HCT116 (cell line): ENCODE results near the gene KHK. TPM values are rescaled to one million over a fixed set of nuclear protein-coding genes. Genes with fewer than 3 reads are reported as not detected.

Experiments used
- ATAC-seq: fragments of 200-7000 bp; cut with Tn5 transposase; 2 replicates; pipeline ENCODE4 v1.9.1; 2020; ENCODE audit warnings: mild to moderate bottlenecking, moderate library complexity
- BruUV-seq: library from RNA; stranded (reverse); fragments of 400-500 nt; replicated peaks from 2 replicates; lab custom pipeline; 2021; lab: Mats Ljungman, UMichigan
- CTCF ChIA-PET: fragments of 300-600 bp; sonication (Branson Sonifier 250); formaldehyde crosslinking; loops from one replicate; lab custom pipeline; 2021; ENCODE audit warnings: antibody characterized with exemption; lab: Charles Lee
- POLR2A ChIA-PET: fragments of 300-600, 350-600 bp; sonication (Branson Sonifier 250); formaldehyde crosslinking; loops from one replicate; lab custom pipeline; 2021; ENCODE audit warnings: antibody characterized with exemption; lab: Charles Lee
- RAD21 ChIA-PET, 2 experiments: fragments of 300-600 bp; sonication (Branson Sonifier 250); formaldehyde crosslinking; loops; one replicate each; lab custom pipeline; 2023; ENCODE audit warnings: low total read pairs in 2 of 2; ENCODE audit not compliant: uncharacterized antibody in 2 of 2, unreplicated experiment in 2 of 2, low non-redundant PET in 1 of 2; lab: Charles Lee
- DNase-seq: peaks from one replicate; pipeline ENCODE4 v3.0.0-alpha.2; 2010; ENCODE audit warnings: low read depth, low spot score
- H2AFZ ChIP-seq: fragments of 200-600 bp; shearing (Covaris generic), sonication (generic); 2 replicates; pipeline ENCODE4 v1.6.1; 2017; ENCODE audit warnings: low read depth, mixed run types, mixed read lengths, antibody characterized with exemption, low read length; ENCODE audit not compliant: poor library complexity, severe bottlenecking
- H3K27ac ChIP-seq: 2 replicates; pipeline ENCODE4 v1.5.1; 2012; ENCODE audit warnings: low read depth, low read length
- H3K27me3 ChIP-seq: fragments of 200-600 bp; sonication (generic); 2 replicates; pipeline ENCODE4 v1.6.1; 2016; ENCODE audit warnings: mixed run types, low read length, mixed read lengths; ENCODE audit not compliant: insufficient read depth
- H3K36me3 ChIP-seq, 2 experiments: fragments of 200-500 bp in 1 of 2; fragments of 200-600 bp in 1 of 2; sonication (Bioruptor generic) in 1 of 2; sonication (generic) in 1 of 2; 2 replicates each; pipeline versions ENCODE4 v1.5.1 to v1.6.1; 2014 to 2016; ENCODE audit warnings: low read length in 2 of 2, inconsistent platforms in 1 of 2, mixed read lengths in 1 of 2, mixed run types in 1 of 2; ENCODE audit not compliant: insufficient read depth in 2 of 2, control insufficient read depth in 1 of 2
- H3K4me1 ChIP-seq, 2 experiments: fragments of 200-600 bp in 1 of 2; sonication (generic) in 1 of 2; 2 replicates each; pipeline versions ENCODE4 v1.5.1 to v1.6.1; 2012 to 2017; ENCODE audit warnings: low read length in 2 of 2, inconsistent platforms in 1 of 2, mild to moderate bottlenecking in 1 of 2, mixed read lengths in 1 of 2, mixed run types in 1 of 2, moderate library complexity in 1 of 2; ENCODE audit not compliant: insufficient read depth in 2 of 2, control insufficient read depth in 1 of 2
- H3K4me2 ChIP-seq: fragments of 200-600 bp; sonication (generic); 2 replicates; pipeline ENCODE4 v1.6.1; 2017; ENCODE audit warnings: mixed run types, low read length, mixed read lengths
- H3K4me3 ChIP-seq, 2 experiments: fragments of 200-600 bp in 1 of 2; sonication (generic) in 1 of 2; replicated peaks in 1 of 2; 2 replicates each; pipeline ENCODE4 v1.5.1; 2011 to 2016; ENCODE audit warnings: low read length in 2 of 2, control low read depth in 1 of 2, low read depth in 1 of 2, mild to moderate bottlenecking in 1 of 2, mixed read lengths in 1 of 2, mixed run types in 1 of 2
- H3K79me2 ChIP-seq: fragments of 200-600 bp; sonication (generic); 2 replicates; pipeline ENCODE4 v1.6.1; 2017; ENCODE audit warnings: mild to moderate bottlenecking, mixed run types, low read length, moderate library complexity, mixed read lengths; ENCODE audit not compliant: insufficient read depth
- H3K9ac ChIP-seq: fragments of 200-600 bp; sonication (generic); 2 replicates; pipeline ENCODE4 v1.6.1; 2016; ENCODE audit warnings: low read length, mixed read lengths
- H3K9me2 ChIP-seq: fragments of 200-600 bp; sonication (generic), shearing (Covaris generic); 2 replicates; pipeline ENCODE4 v1.6.1; 2017; ENCODE audit warnings: mixed run types, mild to moderate bottlenecking, moderate library complexity; ENCODE audit not compliant: insufficient read depth
- H3K9me3 ChIP-seq, 2 experiments: fragments of 200-500 bp in 1 of 2; fragments of 200-600 bp in 1 of 2; sonication (Bioruptor generic) in 1 of 2; sonication (generic) in 1 of 2; 2 replicates each; pipeline ENCODE4 v1.6.1; 2014 to 2017; ENCODE audit warnings: low read length in 2 of 2, mixed read lengths in 2 of 2, inconsistent platforms in 1 of 2, low read depth in 1 of 2, mild to moderate bottlenecking in 1 of 2, mixed run types in 1 of 2, moderate library complexity in 1 of 2; ENCODE audit not compliant: control insufficient read depth in 1 of 2, insufficient read depth in 1 of 2
- H4K20me1 ChIP-seq: fragments of 200-600 bp; sonication (generic), shearing (Covaris generic); 2 replicates; pipeline ENCODE4 v1.6.1; 2017; ENCODE audit warnings: mixed run types, mild to moderate bottlenecking, moderate library complexity; ENCODE audit not compliant: insufficient read depth
- CTCF ChIP-seq, 3 experiments: fragments of 200-600 bp in 1 of 3; sonication (generic) in 1 of 3; IDR thresholded peaks in 2 of 3; conservative IDR thresholded peaks in 1 of 3; 2 replicates each; pipeline ENCODE4 v1.5.1; 2012 to 2017; ENCODE audit warnings: low read depth in 2 of 3, low read length in 2 of 3, antibody characterized with exemption in 1 of 3, borderline replicate concordance in 1 of 3, control low read depth in 1 of 3, mild to moderate bottlenecking in 1 of 3, mixed read lengths in 1 of 3, mixed run types in 1 of 3, moderate library complexity in 1 of 3; ENCODE audit not compliant: insufficient read depth in 1 of 3
- EGR1 ChIP-seq: IDR thresholded peaks from 2 replicates; pipeline ENCODE4 v1.6.1; 2012; ENCODE audit warnings: low read depth
- ELF1 ChIP-seq: IDR thresholded peaks from 2 replicates; pipeline ENCODE4 v1.6.1; 2012; ENCODE audit warnings: low read depth, borderline replicate concordance
- POLR2A ChIP-seq: IDR thresholded peaks from 2 replicates; pipeline ENCODE4 v1.7.0; 2011; ENCODE audit warnings: borderline replicate concordance; ENCODE audit not compliant: insufficient read depth, insufficient read length; ENCODE audit errors: extremely low read depth
- POLR2AphosphoS5 ChIP-seq: IDR thresholded peaks from 2 replicates; pipeline ENCODE4 v1.6.1; 2011; ENCODE audit warnings: mild to moderate bottlenecking, low read depth, low read length, moderate library complexity
- RAD21 ChIP-seq: IDR thresholded peaks from 2 replicates; pipeline ENCODE4 v1.6.1; 2012; ENCODE audit warnings: low read depth, mild to moderate bottlenecking
- SIN3A ChIP-seq: IDR thresholded peaks from 2 replicates; pipeline ENCODE4 v1.6.1; 2012; ENCODE audit warnings: low read depth
- SP1 ChIP-seq: IDR thresholded peaks from 2 replicates; pipeline ENCODE4 v1.6.1; 2012; ENCODE audit warnings: low read depth
- TCF7L2 ChIP-seq: IDR thresholded peaks from 2 replicates; pipeline ENCODE4 v1.7.0; 2011; ENCODE audit warnings: borderline replicate concordance, inconsistent platforms; ENCODE audit not compliant: insufficient read depth, insufficient read length; ENCODE audit errors: extremely low read depth
- YY1 ChIP-seq: IDR thresholded peaks from 2 replicates; pipeline ENCODE4 v1.6.1; 2011; ENCODE audit warnings: low read length, low read depth, moderate library complexity, mild to moderate bottlenecking; ENCODE audit not compliant: insufficient replicate concordance; ENCODE audit errors: extremely low read depth
- ZBTB33 ChIP-seq: IDR thresholded peaks from 2 replicates; pipeline ENCODE4 v1.6.1; 2011; ENCODE audit warnings: mild to moderate bottlenecking, low read length, moderate library complexity; ENCODE audit not compliant: insufficient replicate concordance; ENCODE audit errors: extremely low read depth
- ZFX ChIP-seq: fragments of 450-650 bp; IDR thresholded peaks from 2 replicates; pipeline ENCODE4 v1.6.1; 2017
- intact Hi-C: fragments of 100-400 bp; cut with micrococcal nuclease; formaldehyde crosslinking; loops from 2 replicates; pipeline ENCODE4 v1.10.0; 2022
- total RNA-seq: library from RNA; stranded (reverse); gene quantifications from one replicate; pipeline ENCODE4 v1.2.1, GENCODE V29; 2021; ENCODE audit not compliant: unreplicated experiment

The KHK gene
- total RNA-seq, 1 experiment from 2014 or later, result 6.7 TPM

- peak overlapping the region; percentile 62 for H3K27ac ChIP-seq
Measured at GRCh38 chr2:27070653-27071276, 15.8 kb upstream of the KHK start.

GRCh38 chr2:27071277-27071989, 15.1 kb upstream of the KHK start, which contains the start of gene OST4:
TSS of gene OST4 (minus strand) at chr2:27071654.
- Histone ChIP-seq H3K9ac (peak within 1 kb of the TSS; percentile 89), H3K4me1 (peaks cover 7 to 18% of the 10 kb centered on the region in 2 experiments), H3K4me2 (peak within 1 kb of the TSS; percentile 89), H4K20me1 (no peaks in the 10 kb centered on the region), H3K27me3 (no peaks in the 10 kb centered on the region), H3K79me2 (peaks cover 33% of the 10 kb centered on the region), H3K9me2 (no peaks in the 10 kb centered on the region), H3K27ac (peak within 1 kb of the TSS; percentile 62), H2AFZ (no peak within 1 kb of the TSS), H3K36me3 (peaks cover 13 to 16% of the 10 kb centered on the region in 2 experiments; a peak in 2 of 4 replicates), H3K9me3 (no peaks in the 10 kb centered on the region), H3K4me3 (peak within 1 kb of the TSS; percentile 98 to 99)
- DNase-seq, result peak; percentile 83
- intact Hi-C loops, result no loop called here
- ATAC-seq, result peak; percentile 96
- ChIA-PET RAD21 (no interaction called here), POLR2A (interaction anchor here (1.2 to 1.4 kb wide), 3 partner anchors 8 to 20 kb away, joined by 3 to 6 read pairs (median 5); partner anchors contain the start of gene AGBL5), CTCF (interaction anchor here (0.8 to 1.3 kb wide), 7 partner anchors 10 to 222 kb away, joined by 3 to 7 read pairs (median 3); partner anchors contain the start of genes AGBL5 and KHK)
- BruUV-seq, result no TSS peak
- TF ChIP-seq ZFX, result peak; percentile 55; the same call in 1 of the 2 replicates
- TF ChIP-seq RAD21, result no peak
- TF ChIP-seq SP1, result peak; percentile 41; the same call in 1 of the 2 replicates
- TF ChIP-seq EGR1, result no peak
- TF ChIP-seq SIN3A, result peak; percentile 70
- peak; percentile 98 for TF ChIP-seq POLR2AphosphoS5
- peak; percentile 86 for TF ChIP-seq POLR2A
- no peak for TF ChIP-seq CTCF (IDR thresholded peaks at IDR 0.05 in 2 of 3, conservative IDR thresholded peaks at IDR 0.05 in 1 of 3; ENCODE audit: borderline replicate concordance in 1 of 3, insufficient read depth in 1 of 3, low read depth in 2 of 3, low read length in 2 of 3)
- TF ChIP-seq YY1, result peak; percentile 76
- peak; percentile 39 for TF ChIP-seq TCF7L2
- TF ChIP-seq ZBTB33, result peak; percentile 67

More at GRCh38 chr2:27070653-27071276, 15.8 kb upstream of the KHK start:
- intact Hi-C loops, result no loop called here
- H3K4me2 ChIP-seq, result peak overlapping the region; percentile 89
- H3K9ac ChIP-seq, result peak overlapping the region; percentile 89
- POLR2A ChIA-PET, result interaction anchor here (1.2 to 1.4 kb wide), 3 partner anchors 9 to 19 kb away, joined by 3 to 6 read pairs (median 5); partner anchors contain the start of gene AGBL5
- no peaks in the 10 kb centered on the region for H3K27me3 ChIP-seq
- CTCF ChIA-PET, result interaction anchor here (0.8 to 1.2 kb wide), 6 partner anchors 10 to 223 kb away, joined by 3 to 7 read pairs (median 3); partner anchors contain the start of genes AGBL5 and KHK
- peaks cover 16 to 17% of the 10 kb centered on the region in 2 experiments; a peak in 3 of 4 replicates for H3K36me3 ChIP-seq
- H3K9me2 ChIP-seq, result no peaks in the 10 kb centered on the region
- H3K4me3 ChIP-seq, result peak overlapping the region; percentile 98 to 99
- H4K20me1 ChIP-seq, result no peaks in the 10 kb centered on the region
- DNase-seq (no peak), ATAC-seq (no peak)
- peaks cover 7 to 18% of the 10 kb centered on the region in 2 experiments for H3K4me1 ChIP-seq
- H3K79me2 ChIP-seq, result peaks cover 33% of the 10 kb centered on the region
- no peak overlapping the region for H2AFZ ChIP-seq
- peak; percentile 1; the same call in 1 of the 2 replicates for TF ChIP-seq SIN3A
- no peak for TF ChIP-seq ELF1
- no peaks in the 10 kb centered on the region for H3K9me3 ChIP-seq
- RAD21 ChIA-PET, result no interaction called here
- BruUV-seq, result TSS peak; percentile 69
